ENCODE data around the gene CLCN3. TPM values are rescaled to one million over a fixed set of nuclear protein-coding genes. Genes with fewer than 3 reads are reported as not detected.

Gene CLCN3
- total RNA-seq, 2 donors from 2014 or later: 137 to 148 TPM

GRCh38 chr4:169604131-169604900, 16.1 kb upstream of the CLCN3 start:
- no peak for TF ChIP-seq CTCF (IDR thresholded peaks at IDR 0.05)
- intact Hi-C loops (cut with DNase I): no loop called here
- DNase-seq: no peak
- no peaks in the 10 kb centered on the region for H3K36me3 ChIP-seq
- H3K27ac ChIP-seq: no peak overlapping the region
- no peak overlapping the region for H3K9ac ChIP-seq (ENCODE audit: low read depth in 2 of 2, low read length in 2 of 2)
- no peaks in the 10 kb centered on the region for H3K4me1 ChIP-seq
- no peaks in the 10 kb centered on the region for H3K27me3 ChIP-seq
- H3K4me3 ChIP-seq: no peak overlapping the region
- H3K9me3 ChIP-seq: no peaks in the 10 kb centered on the region

DNA sequence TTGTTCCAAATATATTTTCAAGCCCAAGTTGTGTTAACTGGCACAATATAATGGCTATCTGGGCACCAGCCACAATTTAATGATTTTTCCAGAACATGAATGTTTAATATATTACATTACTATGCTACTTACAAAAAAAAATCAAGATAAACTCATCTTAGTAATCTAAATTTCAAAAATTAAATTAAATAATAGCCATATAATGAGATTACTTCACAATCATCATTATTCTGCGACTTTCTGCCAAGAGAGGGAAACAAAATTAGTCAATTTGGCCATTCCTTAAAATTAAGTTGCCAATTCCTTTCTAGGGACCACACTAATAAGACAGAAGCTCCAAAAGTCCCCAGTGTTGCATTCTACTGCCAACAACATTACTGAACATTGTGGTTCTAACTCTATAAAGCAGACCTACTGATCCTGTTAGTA, 15.5 kb upstream of the CLCN3 start:
- Histone ChIP-seq H3K36me3 (no peaks in the 10 kb centered on the region), H3K27ac (no peak overlapping the region), H3K4me1 (no peaks in the 10 kb centered on the region), H3K9ac (ENCODE audit: low read depth in 2 of 2, low read length in 2 of 2) (no peak overlapping the region), H3K27me3 (no peaks in the 10 kb centered on the region), H3K9me3 (no peaks in the 10 kb centered on the region), H3K4me3 (no peak overlapping the region)
- DNase-seq: no peak
- TF ChIP-seq CTCF (IDR thresholded peaks at IDR 0.05): no peak
- intact Hi-C loops (cut with DNase I): no loop called here

DNA sequence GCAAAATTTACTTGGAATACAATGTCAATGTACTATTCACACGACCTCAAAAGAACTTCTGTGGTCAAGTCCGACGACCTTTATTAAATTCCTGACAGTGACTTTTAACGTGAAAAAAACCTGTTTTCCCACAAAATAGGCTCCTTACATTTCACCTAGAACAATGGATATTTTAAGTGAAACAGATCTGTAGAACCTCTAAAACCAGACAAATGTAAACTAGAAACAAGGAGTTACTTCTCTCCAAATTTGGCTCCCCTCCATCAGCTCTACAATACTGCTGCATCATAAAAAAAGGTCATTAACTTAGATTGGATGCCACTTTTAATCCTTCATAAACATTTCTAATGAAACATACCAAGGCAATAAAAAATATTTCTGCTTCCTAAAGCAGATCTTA, 9.2 kb upstream of the CLCN3 start:
- TF ChIP-seq CTCF (IDR thresholded peaks at IDR 0.05): no peak
- no peak overlapping the region for H3K27ac ChIP-seq
- H3K27me3 ChIP-seq: no peaks in the 10 kb centered on the region
- intact Hi-C loops (cut with DNase I): loop anchor here (10.0 kb wide), 3 partner anchors 114 to 414 kb away; partner anchors contain the start of genes HPF1 and MFAP3L
- H3K36me3 ChIP-seq: no peaks in the 10 kb centered on the region
- no peaks in the 10 kb centered on the region for H3K4me1 ChIP-seq
- H3K9ac ChIP-seq (ENCODE audit: low read depth in 2 of 2, low read length in 2 of 2): peak overlapping the region in 1 of 2 donors; percentile 97
- no peaks in the 10 kb centered on the region for H3K9me3 ChIP-seq
- no peak overlapping the region for H3K4me3 ChIP-seq
- DNase-seq: no peak

DNA sequence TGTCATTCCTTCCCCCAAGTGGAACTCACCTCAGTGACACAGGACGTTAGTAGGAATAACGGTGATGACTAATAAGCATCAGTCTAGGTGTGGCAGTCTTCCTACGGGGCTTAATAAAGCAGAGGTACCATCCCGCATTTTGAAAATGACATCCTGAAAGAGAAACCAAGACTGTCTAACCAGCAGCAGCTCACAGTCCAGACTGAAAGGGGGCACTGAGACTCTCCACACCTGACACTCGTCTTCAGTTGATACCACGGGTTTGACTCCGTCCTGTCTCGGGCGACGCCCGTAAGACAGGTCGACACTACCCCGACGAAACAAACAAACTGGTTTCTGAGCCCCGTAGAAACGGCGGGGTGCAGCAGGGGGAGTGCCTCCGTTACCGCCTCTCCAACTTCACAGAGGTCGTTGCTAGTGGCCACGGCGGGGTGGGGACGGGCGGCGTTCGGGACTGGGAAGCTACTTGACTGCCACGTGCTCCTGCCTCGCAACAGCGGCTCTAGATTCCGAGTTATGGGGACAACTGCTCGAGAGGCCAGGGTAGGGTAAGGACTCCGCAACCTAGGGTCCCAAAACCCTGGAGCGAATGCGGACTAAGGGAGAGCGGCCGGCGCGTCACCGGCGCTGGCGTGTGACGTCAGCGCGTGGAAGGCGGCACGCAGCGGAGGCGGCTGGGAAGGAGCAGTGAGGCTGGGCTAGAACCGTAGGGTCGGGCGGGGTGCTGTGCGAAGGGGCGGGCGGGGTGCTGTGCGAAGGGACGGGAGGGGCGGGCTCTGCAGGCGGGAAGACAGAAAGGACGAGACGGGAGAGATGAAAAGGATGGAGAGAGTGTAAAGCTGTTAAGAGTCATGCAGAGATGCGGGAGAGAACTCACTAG, 8.1 kb upstream of the CLCN3 start, which contains the start of gene NEK1:
TSS of gene NEK1 (minus strand) at position 593 of the 880 bp plus-strand sequence. CDS start 9,953 bp downstream, outside the sequence.
- Histone ChIP-seq H3K36me3 (no peaks in the 10 kb centered on the region), H3K9me3 (no peaks in the 10 kb centered on the region), H3K9ac (ENCODE audit: low read depth in 2 of 2, low read length in 2 of 2) (peak within 1 kb of the TSS; percentile 68 to 97), H3K4me1 (no peaks in the 10 kb centered on the region), H3K27me3 (no peaks in the 10 kb centered on the region), H3K27ac (peak within 1 kb of the TSS; percentile 91), H3K4me3 (peak within 1 kb of the TSS; percentile 61)
- intact Hi-C loops (cut with DNase I): loop anchor here (10.0 kb wide), 3 partner anchors 113 to 413 kb away; partner anchors contain the start of genes HPF1 and MFAP3L
- DNase-seq: peak; percentile 88
- no peak for TF ChIP-seq CTCF (IDR thresholded peaks at IDR 0.05)
